ENCODE results near the gene ALDH1A2.

DNA sequence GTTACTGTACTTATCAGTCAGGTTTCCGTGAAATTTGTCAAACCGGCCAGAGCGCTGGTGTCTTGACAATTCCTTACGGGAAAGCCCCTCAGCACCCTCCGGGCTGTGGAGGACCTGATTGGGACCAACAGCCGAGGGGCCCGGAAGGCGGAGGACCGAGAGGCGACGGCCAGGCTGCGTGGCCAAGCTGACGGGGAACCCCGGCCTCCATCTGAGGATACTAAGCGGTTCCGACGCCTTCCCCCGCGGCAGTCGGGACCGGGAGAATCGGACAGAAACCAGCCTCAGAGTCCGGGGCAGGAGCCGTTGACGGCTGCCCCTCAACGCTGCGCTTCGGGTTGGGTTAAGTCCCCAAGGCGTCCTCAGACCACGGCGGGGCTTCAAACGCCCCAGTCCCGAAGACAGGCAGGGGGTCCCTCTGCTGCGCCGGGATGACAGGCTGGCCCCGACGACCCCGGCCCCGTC is 499 bp downstream of the ALDH1A2 start:
- TF ChIP-seq, protein P1, sequence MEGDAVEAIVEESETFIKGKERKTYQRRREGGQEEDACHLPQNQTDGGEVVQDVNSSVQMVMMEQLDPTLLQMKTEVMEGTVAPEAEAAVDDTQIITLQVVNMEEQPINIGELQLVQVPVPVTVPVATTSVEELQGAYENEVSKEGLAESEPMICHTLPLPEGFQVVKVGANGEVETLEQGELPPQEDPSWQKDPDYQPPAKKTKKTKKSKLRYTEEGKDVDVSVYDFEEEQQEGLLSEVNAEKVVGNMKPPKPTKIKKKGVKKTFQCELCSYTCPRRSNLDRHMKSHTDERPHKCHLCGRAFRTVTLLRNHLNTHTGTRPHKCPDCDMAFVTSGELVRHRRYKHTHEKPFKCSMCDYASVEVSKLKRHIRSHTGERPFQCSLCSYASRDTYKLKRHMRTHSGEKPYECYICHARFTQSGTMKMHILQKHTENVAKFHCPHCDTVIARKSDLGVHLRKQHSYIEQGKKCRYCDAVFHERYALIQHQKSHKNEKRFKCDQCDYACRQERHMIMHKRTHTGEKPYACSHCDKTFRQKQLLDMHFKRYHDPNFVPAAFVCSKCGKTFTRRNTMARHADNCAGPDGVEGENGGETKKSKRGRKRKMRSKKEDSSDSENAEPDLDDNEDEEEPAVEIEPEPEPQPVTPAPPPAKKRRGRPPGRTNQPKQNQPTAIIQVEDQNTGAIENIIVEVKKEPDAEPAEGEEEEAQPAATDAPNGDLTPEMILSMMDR (IDR thresholded peaks at IDR 0.05): no peak
- TF ChIP-seq POLR2A (IDR thresholded peaks at IDR 0.05): no peak
